SH-SY5Y (cell line): ENCODE measurements around the gene PMS1.

Experiments used
- GATA2 ChIP-seq: IDR thresholded peaks from 2 replicates; pipeline ENCODE4 v1.6.1; 2011; ENCODE audit warnings: mild to moderate bottlenecking, low read depth, low read length
- GATA3 ChIP-seq: IDR thresholded peaks from 2 replicates; pipeline ENCODE4 v1.6.1; 2011; ENCODE audit warnings: low read depth, mild to moderate bottlenecking, low read length, moderate library complexity

GRCh38 chr2:189858291-189858690, 74.0 kb downstream of the PMS1 start:
- no peak for TF ChIP-seq GATA2
- no peak for TF ChIP-seq GATA3
